ENCODE measurements around the gene DHFR.

GRCh38 chr5:80667384-80667783 lies 12.6 kb upstream of the DHFR start:
- TF ChIP-seq CTCF (IDR thresholded peaks at IDR 0.05) = no peak
- TF ChIP-seq POLR2A (IDR thresholded peaks at IDR 0.05) = no peak

All from esophagus squamous epithelium (tissue), 4 donors.